ENCODE data around the gene ALCAM. TPM values are rescaled to one million over a fixed set of nuclear protein-coding genes. Genes with fewer than 3 reads are reported as not detected.

ALCAM gene
- total RNA-seq, 1 experiment from 2014 or later: 98.4 TPM

- H3K4me1 Mint-ChIP-seq (ENCODE audit: insufficient read depth, unreplicated experiment): peaks cover under 1% of the 10 kb centered on the region
- ChIA-PET CTCF (interaction anchor here (1.0 kb wide), 1 partner anchor 41 kb away, joined by 4 read pairs; no protein-coding TSS in a partner anchor), POLR2A (no interaction called here)
- TF ChIP-seq, protein P1, sequence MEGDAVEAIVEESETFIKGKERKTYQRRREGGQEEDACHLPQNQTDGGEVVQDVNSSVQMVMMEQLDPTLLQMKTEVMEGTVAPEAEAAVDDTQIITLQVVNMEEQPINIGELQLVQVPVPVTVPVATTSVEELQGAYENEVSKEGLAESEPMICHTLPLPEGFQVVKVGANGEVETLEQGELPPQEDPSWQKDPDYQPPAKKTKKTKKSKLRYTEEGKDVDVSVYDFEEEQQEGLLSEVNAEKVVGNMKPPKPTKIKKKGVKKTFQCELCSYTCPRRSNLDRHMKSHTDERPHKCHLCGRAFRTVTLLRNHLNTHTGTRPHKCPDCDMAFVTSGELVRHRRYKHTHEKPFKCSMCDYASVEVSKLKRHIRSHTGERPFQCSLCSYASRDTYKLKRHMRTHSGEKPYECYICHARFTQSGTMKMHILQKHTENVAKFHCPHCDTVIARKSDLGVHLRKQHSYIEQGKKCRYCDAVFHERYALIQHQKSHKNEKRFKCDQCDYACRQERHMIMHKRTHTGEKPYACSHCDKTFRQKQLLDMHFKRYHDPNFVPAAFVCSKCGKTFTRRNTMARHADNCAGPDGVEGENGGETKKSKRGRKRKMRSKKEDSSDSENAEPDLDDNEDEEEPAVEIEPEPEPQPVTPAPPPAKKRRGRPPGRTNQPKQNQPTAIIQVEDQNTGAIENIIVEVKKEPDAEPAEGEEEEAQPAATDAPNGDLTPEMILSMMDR (IDR thresholded peaks at IDR 0.05; ENCODE audit: unreplicated experiment): no peak
- H3K9me3 Mint-ChIP-seq (ENCODE audit: unreplicated experiment): no peaks in the 10 kb centered on the region
- peaks cover 28% of the 10 kb centered on the region for H3K36me3 Mint-ChIP-seq (ENCODE audit: insufficient read depth, unreplicated experiment)
- no TSS peak for BruUV-seq (replicated peaks)
- no peaks in the 10 kb centered on the region for H3K27me3 Mint-ChIP-seq (ENCODE audit: insufficient read depth, unreplicated experiment)
- intact Hi-C loops (cut with micrococcal nuclease): no loop called here
- no peak overlapping the region for H3K4me3 Mint-ChIP-seq (ENCODE audit: unreplicated experiment)
- H3K27ac Mint-ChIP-seq (ENCODE audit: low read depth, unreplicated experiment): no peak overlapping the region
- DNase-seq (ENCODE audit: unreplicated experiment): no peak
These were observed 205.8 kb downstream of the ALCAM start for GRCh38 chr3:105572501-105572900.

GRCh38 chr3:105579439-105579838 lies 212.7 kb downstream of the ALCAM start:
- Mint-ChIP-seq H3K36me3 (ENCODE audit: insufficient read depth, unreplicated experiment) (peaks cover 11% of the 10 kb centered on the region), H3K27ac (ENCODE audit: low read depth, unreplicated experiment) (no peak overlapping the region), H3K4me1 (ENCODE audit: insufficient read depth, unreplicated experiment) (peaks cover 12% of the 10 kb centered on the region), H3K27me3 (ENCODE audit: insufficient read depth, unreplicated experiment) (no peaks in the 10 kb centered on the region), H3K4me3 (ENCODE audit: unreplicated experiment) (no peak overlapping the region), H3K9me3 (ENCODE audit: unreplicated experiment) (no peaks in the 10 kb centered on the region)
- TF ChIP-seq, protein P1 (IDR thresholded peaks at IDR 0.05; ENCODE audit: unreplicated experiment): no peak
- intact Hi-C loops (cut with micrococcal nuclease): no loop called here
- no peak for DNase-seq (ENCODE audit: unreplicated experiment)
- CTCF ChIA-PET: no interaction called here
- no TSS peak for BruUV-seq (replicated peaks)
- POLR2A ChIA-PET: interaction anchor here (0.7 kb wide), 1 partner anchor 61 kb away, joined by 4 read pairs; no protein-coding TSS in a partner anchor

DNA sequence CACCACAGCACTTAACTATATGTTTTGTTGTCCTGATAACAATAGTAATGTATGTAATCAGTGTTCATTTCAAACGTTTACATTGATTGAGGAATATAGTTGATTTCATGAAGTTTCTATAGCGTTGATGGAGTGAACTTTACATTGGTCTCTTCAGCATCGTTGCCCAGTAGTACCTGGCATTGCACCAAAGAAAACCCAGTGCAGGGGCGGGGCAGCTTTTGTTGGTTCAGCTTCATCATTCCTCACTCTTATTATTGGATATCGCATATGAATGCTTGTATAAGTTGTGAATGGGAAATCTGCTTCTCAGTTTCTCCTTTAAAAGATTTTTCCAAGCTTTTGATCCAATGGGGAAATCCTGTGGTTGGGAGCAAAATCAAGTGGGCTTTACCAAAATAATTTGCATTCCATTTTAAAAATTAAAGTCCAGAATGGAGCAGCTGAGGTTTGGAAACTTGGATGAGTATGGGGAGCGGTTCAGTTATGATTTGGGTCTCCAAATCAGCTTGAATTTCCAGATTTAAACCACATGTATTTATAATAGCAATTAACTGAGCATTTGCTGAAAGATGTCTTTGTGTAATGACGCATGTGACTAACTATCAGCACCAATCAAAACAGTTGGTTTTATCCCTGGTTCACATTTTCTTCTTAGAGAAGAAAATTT lies 213.7 kb downstream of the ALCAM start:
- CTCF ChIA-PET: interaction anchor here (1.2 kb wide), 1 partner anchor 14 kb away, joined by 3 read pairs; no protein-coding TSS in a partner anchor
- Mint-ChIP-seq H3K36me3 (ENCODE audit: insufficient read depth, unreplicated experiment) (peaks cover 11% of the 10 kb centered on the region), H3K27me3 (ENCODE audit: insufficient read depth, unreplicated experiment) (no peaks in the 10 kb centered on the region), H3K9me3 (ENCODE audit: unreplicated experiment) (no peaks in the 10 kb centered on the region), H3K27ac (ENCODE audit: low read depth, unreplicated experiment) (no peak overlapping the region), H3K4me1 (ENCODE audit: insufficient read depth, unreplicated experiment) (peaks cover 17% of the 10 kb centered on the region), H3K4me3 (ENCODE audit: unreplicated experiment) (no peak overlapping the region)
- TF ChIP-seq, protein P1 (IDR thresholded peaks at IDR 0.05; ENCODE audit: unreplicated experiment): no peak
- DNase-seq (ENCODE audit: unreplicated experiment): peak; percentile 36
- POLR2A ChIA-PET: no interaction called here
- intact Hi-C loops (cut with micrococcal nuclease): no loop called here
- no TSS peak for BruUV-seq (replicated peaks)

GRCh38 chr3:105582015-105582414 lies 215.3 kb downstream of the ALCAM start:
- DNase-seq (ENCODE audit: unreplicated experiment): no peak
- BruUV-seq (replicated peaks): no TSS peak
- TF ChIP-seq, protein P1 (IDR thresholded peaks at IDR 0.05; ENCODE audit: unreplicated experiment): no peak
- Mint-ChIP-seq H3K36me3 (ENCODE audit: insufficient read depth, unreplicated experiment) (peaks cover 6% of the 10 kb centered on the region), H3K27me3 (ENCODE audit: insufficient read depth, unreplicated experiment) (no peaks in the 10 kb centered on the region), H3K4me1 (ENCODE audit: insufficient read depth, unreplicated experiment) (peaks cover 17% of the 10 kb centered on the region), H3K4me3 (ENCODE audit: unreplicated experiment) (no peak overlapping the region), H3K27ac (ENCODE audit: low read depth, unreplicated experiment) (no peak overlapping the region), H3K9me3 (ENCODE audit: unreplicated experiment) (no peaks in the 10 kb centered on the region)
- CTCF ChIA-PET: interaction anchor here (1.2 kb wide), 1 partner anchor 13 kb away, joined by 3 read pairs; no protein-coding TSS in a partner anchor
- intact Hi-C loops (cut with micrococcal nuclease): no loop called here
- POLR2A ChIA-PET: no interaction called here

All from MCF 10A (cell line).